ENCODE results near the gene CLPTM1. TPM values are rescaled to one million over a fixed set of nuclear protein-coding genes. Genes with fewer than 3 reads are reported as not detected.

Gene CLPTM1
- total RNA-seq, 1 experiment from 2014 or later: 17.2 TPM

DNA sequence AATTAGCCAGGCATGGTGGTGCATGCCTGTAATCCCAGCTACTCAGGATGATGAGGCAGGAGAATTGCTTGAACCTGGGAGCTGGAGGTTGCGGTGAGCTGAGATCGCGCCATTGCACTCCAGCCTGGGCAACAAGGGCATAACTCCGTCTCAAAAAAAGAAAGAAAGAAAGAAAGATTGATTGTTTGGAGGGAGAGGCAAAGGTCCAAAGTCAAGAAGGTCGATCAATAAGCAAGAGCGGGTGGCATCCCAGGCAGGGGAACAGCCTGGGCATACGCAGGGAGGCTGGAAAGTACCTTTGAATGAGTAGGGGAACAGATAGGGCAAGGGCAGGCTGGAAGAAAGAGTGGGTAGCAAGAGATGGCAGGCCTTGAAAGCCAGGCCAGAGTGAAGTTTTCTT is 25.1 kb upstream of the CLPTM1 start:
- in situ Hi-C loops (cut with HindIII; ENCODE audit: low sequenced_read_pairs): no loop called here
- DNase-seq (ENCODE audit: low spot score): no peak

DNA sequence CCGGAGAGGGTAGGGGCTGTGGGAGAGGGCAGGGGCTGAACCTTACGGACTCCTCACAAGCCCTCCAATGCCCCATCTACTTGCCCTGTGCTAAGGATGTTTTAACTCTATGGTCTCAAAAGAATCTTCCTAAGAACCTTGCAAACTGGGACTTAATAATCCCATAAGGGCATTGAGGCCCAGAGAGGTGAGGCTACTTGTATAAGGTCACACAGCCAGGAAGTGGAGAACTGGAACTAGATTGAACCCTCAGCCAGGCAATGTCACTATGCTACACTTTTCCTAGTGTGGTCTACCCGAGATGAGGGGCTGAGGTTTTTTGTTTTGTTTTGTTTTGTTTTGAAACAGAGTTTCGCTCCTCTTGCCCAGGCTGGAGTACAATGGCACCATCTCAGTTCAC is 23.6 kb upstream of the CLPTM1 start:
- DNase-seq (ENCODE audit: low spot score): no peak
- in situ Hi-C loops (cut with HindIII; ENCODE audit: low sequenced_read_pairs): no loop called here

- no peak for DNase-seq (ENCODE audit: low spot score)
- in situ Hi-C loops (cut with HindIII; ENCODE audit: low sequenced_read_pairs): no loop called here
These were observed 15.5 kb upstream of the CLPTM1 start for GRCh38 chr19:44939668-44940067.

- in situ Hi-C loops (cut with HindIII; ENCODE audit: low sequenced_read_pairs): no loop called here
- DNase-seq (ENCODE audit: low spot score): no peak
These were observed 13.1 kb upstream of the CLPTM1 start, which contains the start of gene APOC4 for GRCh38 chr19:44942067-44942571. Gene APOC4 (plus strand): TSS chr19:44942237. CDS start chr19:44942278, 41 bp downstream.

- no peak for DNase-seq (ENCODE audit: low spot score)
- in situ Hi-C loops (cut with HindIII; ENCODE audit: low sequenced_read_pairs): no loop called here
These were observed 11.4 kb upstream of the CLPTM1 start for GRCh38 chr19:44943801-44944249.

DNA sequence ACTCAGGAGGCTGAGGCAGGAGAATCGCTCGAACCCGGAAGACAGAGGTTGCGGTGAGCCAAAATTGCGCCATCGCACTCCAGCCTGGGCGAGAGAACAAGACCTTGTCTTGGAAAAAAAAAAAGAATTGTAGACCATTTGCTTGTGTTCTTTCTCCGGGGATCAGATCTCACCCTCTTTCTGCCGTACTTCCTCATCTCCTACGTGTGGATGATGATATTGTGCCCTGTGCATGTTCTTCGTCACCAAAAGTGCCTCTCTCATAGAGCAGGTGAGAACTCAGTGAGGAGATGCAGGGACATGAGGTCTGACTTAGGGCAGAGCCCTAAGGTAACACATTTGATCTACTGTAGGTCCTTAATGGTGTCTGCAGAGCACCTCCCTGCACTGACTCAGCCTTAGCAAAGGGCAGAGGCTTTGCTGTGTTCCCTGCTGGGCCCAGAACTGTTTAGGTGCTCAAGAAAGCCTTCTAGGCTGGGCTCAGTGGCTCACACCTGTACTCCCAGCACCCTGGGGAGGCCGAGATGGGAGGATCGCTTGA is 8.1 kb upstream of the CLPTM1 start:
- DNase-seq (ENCODE audit: low spot score): no peak
- in situ Hi-C loops (cut with HindIII; ENCODE audit: low sequenced_read_pairs): no loop called here

- in situ Hi-C loops (cut with HindIII; ENCODE audit: low sequenced_read_pairs): no loop called here
These were observed 6.9 kb upstream of the CLPTM1 start for GRCh38 chr19:44948237-44948636.

DNA sequence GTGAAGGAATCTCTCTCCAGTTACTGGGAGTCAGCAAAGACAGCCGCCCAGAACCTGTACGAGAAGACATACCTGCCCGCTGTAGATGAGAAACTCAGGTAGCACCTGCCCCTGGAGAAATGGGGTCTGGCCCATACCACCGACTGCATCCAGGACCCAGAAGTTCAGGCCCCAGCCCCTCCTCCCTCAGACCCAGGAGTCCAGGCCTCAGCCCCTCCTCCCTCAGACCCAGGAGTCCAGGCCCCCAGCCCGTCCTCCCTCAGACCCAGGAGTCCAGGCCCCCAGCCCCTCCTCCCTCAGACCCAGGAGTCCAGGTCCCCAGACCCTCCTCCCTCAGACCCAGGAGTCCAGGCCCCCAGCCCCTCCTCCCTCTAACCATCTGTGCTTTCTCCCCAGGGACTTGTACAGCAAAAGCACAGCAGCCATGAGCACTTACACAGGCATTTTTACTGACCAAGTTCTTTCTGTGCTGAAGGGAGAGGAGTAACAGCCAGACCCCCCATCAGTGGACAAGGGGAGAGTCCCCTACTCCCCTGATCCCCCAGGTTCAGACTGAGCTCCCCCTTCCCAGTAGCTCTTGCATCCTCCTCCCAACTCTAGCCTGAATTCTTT is 6.3 kb upstream of the CLPTM1 start:
- in situ Hi-C loops (cut with HindIII; ENCODE audit: low sequenced_read_pairs): no loop called here
- no peak for DNase-seq (ENCODE audit: low spot score)

More at GRCh38 chr19:44948237-44948636, 6.9 kb upstream of the CLPTM1 start:
- no peak for DNase-seq (ENCODE audit: low spot score)

GRCh38 chr19:44949550-44949949 is 5.6 kb upstream of the CLPTM1 start:
- in situ Hi-C loops (cut with HindIII; ENCODE audit: low sequenced_read_pairs): no loop called here
- DNase-seq (ENCODE audit: low spot score): no peak

DNA sequence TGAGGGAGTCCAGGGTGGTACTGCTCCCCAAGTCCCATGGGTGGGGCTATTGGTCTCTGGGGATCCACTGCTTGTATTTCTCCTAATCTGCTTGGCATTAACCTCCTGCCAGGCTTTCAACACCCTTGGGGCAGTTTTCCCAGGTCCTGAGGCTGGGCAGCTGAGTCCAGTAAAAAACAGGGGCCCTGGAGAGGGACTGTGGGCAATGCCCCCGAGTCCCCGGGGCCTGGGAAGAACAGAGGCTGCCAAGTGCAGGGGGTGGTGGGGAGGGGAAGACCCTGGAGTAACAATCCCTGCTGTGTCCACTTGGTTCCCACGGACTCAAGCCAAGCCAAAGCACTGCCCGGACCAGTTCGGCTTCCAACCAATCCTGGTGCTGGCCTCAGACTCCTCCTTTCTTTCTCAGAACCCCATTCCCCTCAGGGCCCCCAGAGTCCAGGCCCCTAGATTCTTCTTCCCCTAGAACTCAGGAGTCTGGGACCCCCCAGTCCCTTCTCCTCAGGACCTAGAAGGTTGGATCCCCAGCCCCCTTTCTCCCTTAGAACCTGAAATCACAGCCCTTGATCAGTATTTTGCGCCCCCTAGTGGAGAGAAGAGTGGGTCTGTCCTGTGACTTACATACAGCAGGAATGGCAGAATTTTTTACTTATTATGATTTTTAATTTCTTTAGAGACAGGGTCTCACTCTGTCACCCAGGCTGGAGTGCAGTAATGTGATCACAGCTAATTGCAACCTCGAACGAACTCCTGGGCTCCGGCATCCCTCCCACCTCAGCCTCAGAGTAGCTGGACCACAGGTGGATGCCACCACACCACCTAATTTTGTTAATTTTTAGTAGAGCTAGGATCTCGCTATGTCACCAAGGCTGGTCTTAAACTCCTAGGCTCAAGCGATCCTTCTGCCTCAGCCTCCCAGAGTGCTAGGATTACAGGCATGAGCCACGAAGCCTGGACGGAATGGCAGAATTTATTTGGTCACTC is 3.7 kb upstream of the CLPTM1 start:
- DNase-seq (ENCODE audit: low spot score): peak; percentile 81

GRCh38 chr19:44954278-44954648 is 917 bp upstream of the CLPTM1 start:
- DNase-seq (ENCODE audit: low spot score): no peak
- in situ Hi-C loops (cut with HindIII; ENCODE audit: low sequenced_read_pairs): no loop called here

More for the DNA sequence above, 3.7 kb upstream of the CLPTM1 start:
- in situ Hi-C loops (cut with HindIII; ENCODE audit: low sequenced_read_pairs): no loop called here

DNA sequence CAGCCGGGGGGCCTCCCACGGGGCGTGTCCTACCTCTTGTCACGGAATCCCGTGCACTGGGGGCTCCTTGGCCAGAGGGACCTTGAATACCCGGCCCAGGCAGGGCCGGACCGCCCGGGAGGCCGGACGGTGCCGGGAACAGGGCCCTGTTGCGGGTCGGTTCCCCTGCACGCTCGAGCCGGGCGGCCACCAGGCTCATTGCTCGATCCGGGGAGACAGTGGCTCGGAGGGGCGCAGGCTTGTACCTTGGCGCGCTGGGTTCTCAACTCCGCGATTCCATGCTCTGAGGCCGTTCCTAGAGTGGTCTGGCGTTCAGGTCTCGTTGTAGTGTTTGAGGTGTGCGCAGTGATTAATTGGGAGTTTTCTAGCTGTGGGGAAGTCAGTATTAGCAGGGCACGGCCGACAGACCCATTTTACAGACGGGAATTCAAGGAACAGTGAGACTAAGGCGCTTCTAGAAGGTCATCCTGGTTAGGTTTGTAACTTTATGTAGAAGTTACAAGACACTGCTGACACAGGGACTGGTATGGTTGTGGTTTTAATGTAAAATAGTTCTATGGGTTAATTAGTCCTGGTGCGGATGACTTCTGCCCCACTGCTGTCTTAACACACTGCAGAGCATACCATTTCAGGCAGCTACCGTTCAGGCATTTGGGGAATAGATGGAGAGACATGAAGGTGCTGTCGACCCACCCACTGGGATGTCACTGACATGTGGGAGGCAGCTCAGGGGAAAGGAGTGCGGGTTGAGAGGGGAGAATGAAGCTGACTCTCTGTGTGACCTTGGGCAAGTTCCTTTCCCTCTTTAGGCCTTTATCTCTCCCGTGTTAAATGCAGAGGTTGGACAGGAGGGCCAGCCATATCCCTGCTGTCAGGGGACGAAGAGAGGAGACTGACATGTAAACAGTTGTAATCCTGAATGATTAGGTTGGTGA is 592 bp downstream of the CLPTM1 start:
- no peak for DNase-seq (ENCODE audit: low spot score)
- in situ Hi-C loops (cut with HindIII; ENCODE audit: low sequenced_read_pairs): no loop called here

- DNase-seq (ENCODE audit: low spot score): no peak
- in situ Hi-C loops (cut with HindIII; ENCODE audit: low sequenced_read_pairs): no loop called here
These were observed 2.3 kb downstream of the CLPTM1 start for GRCh38 chr19:44957526-44957925.

- in situ Hi-C loops (cut with HindIII; ENCODE audit: low sequenced_read_pairs): no loop called here
- DNase-seq (ENCODE audit: low spot score): no peak
These were observed 2.9 kb downstream of the CLPTM1 start for GRCh38 chr19:44958090-44958489.

DNA sequence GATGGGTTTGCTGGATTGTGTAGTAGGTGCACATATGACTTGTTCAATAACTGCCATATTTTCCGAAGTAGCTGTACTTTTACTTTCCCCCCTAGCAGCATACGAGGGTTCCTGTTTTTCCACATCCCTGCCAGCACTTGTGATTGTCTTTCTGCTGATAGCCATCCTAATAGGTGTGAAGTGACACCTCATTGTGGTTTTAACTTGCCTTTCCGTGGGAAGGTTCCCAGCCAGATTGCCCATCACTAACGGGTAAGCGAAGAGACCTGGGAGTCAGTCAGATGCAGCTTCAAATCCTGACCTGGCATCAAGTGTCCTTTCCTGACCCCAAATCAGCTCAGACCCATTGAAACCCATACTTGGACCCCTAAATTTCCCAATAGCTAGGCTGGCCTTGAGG is 4.5 kb downstream of the CLPTM1 start:
- no peak for DNase-seq (ENCODE audit: low spot score)
- in situ Hi-C loops (cut with HindIII; ENCODE audit: low sequenced_read_pairs): no loop called here

GRCh38 chr19:44960906-44961728 is 5.9 kb downstream of the CLPTM1 start:
- in situ Hi-C loops (cut with HindIII; ENCODE audit: low sequenced_read_pairs): no loop called here

GRCh38 chr19:44961821-44962220 is 6.6 kb downstream of the CLPTM1 start:
- DNase-seq (ENCODE audit: low spot score): no peak
- in situ Hi-C loops (cut with HindIII; ENCODE audit: low sequenced_read_pairs): no loop called here

More at GRCh38 chr19:44960906-44961728, 5.9 kb downstream of the CLPTM1 start:
- no peak for DNase-seq (ENCODE audit: low spot score)

DNA sequence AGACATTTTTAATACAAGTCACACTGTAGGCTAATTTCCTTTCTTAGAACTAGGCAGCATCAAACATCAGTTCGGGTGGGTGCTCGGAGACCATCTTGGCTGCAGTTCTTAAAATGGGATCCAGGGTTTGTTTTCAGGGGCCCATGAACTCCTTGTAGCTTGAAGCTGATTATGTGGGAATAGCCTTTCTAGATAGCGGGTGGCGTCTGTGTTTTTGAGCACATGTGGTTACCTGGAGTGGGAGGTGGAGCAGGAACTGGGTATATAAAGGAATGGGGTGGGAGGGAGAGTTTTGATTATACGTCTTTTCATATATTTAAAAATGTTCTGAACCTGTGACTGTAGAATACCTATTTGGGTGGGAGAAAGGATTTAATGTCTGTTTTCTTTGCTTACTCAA is 12.9 kb downstream of the CLPTM1 start:
- DNase-seq (ENCODE audit: low spot score): no peak
- in situ Hi-C loops (cut with HindIII; ENCODE audit: low sequenced_read_pairs): no loop called here
